ENCODE results near the gene CHRD.

GRCh38 chr3:184339001-184339400, 40.9 kb upstream of the CHRD start:
- TF ChIP-seq ZNF274 (IDR thresholded peaks at IDR 0.05; ENCODE audit: low read depth, low read length) (no peak), SUZ12 (IDR thresholded peaks at IDR 0.05; ENCODE audit: extremely low read depth, insufficient read depth, insufficient read length) (no peak)
